GM12891 (cell line): Measurements from ENCODE around the gene TNFRSF21.

Source experiments
- POLR2A ChIP-seq: IDR thresholded peaks from 2 replicates; pipeline ENCODE4 v1.6.1; 2011; ENCODE audit warnings: low read depth, low read length, control low read depth
- POLR2AphosphoS5 ChIP-seq: IDR thresholded peaks from 2 replicates; pipeline ENCODE4 v1.6.1; 2011; ENCODE audit warnings: low read depth, low read length, control low read depth
- TAF1 ChIP-seq: IDR thresholded peaks from 2 replicates; pipeline ENCODE4 v1.6.1; 2011; ENCODE audit warnings: low read depth, low read length, control low read depth

GRCh38 chr6:47345761-47346160, 36.1 kb upstream of the TNFRSF21 start:
- TF ChIP-seq POLR2AphosphoS5 (no peak), TAF1 (no peak), POLR2A (no peak)
